Astrocyte (in vitro differentiated cells and primary cell): ENCODE results near the gene ESRRB.

Source experiments
- CTCF ChIP-seq: IDR thresholded peaks from 2 replicates; pipeline ENCODE4 v1.5.1; 2011; ENCODE audit warnings: low read depth, mild to moderate bottlenecking, inconsistent platforms, low read length, moderate library complexity; ENCODE audit not compliant: insufficient read depth
- EZH2 ChIP-seq: IDR thresholded peaks from 2 replicates; pipeline ENCODE4 v1.6.1; 2012; ENCODE audit warnings: mild to moderate bottlenecking, low read length, inconsistent platforms; ENCODE audit not compliant: insufficient read depth

- no peak for TF ChIP-seq CTCF
- no peak for TF ChIP-seq EZH2
Observed at GRCh38 chr14:76343386-76343785, 32.6 kb upstream of the ESRRB start.
